Choroid plexus epithelial cell (primary cell): ENCODE data around the gene TRMT2A.

Source experiments
- DNase-seq: peaks from one replicate; pipeline ENCODE4 v3.0.0-alpha.2; 2010; ENCODE audit warnings: low read depth
- H3K4me3 ChIP-seq: 2 replicates; pipeline ENCODE4 v1.5.1; 2011; ENCODE audit warnings: low read depth, mild to moderate bottlenecking, control low read depth, low read length, moderate library complexity
- TF ChIP-seq, protein P1 (sequence below): conservative IDR thresholded peaks from 2 replicates; pipeline ENCODE4 v1.5.1; 2011; ENCODE audit warnings: low read depth, mild to moderate bottlenecking, control low read depth, inconsistent platforms, low read length, moderate library complexity

TRMT2A gene

DNA sequence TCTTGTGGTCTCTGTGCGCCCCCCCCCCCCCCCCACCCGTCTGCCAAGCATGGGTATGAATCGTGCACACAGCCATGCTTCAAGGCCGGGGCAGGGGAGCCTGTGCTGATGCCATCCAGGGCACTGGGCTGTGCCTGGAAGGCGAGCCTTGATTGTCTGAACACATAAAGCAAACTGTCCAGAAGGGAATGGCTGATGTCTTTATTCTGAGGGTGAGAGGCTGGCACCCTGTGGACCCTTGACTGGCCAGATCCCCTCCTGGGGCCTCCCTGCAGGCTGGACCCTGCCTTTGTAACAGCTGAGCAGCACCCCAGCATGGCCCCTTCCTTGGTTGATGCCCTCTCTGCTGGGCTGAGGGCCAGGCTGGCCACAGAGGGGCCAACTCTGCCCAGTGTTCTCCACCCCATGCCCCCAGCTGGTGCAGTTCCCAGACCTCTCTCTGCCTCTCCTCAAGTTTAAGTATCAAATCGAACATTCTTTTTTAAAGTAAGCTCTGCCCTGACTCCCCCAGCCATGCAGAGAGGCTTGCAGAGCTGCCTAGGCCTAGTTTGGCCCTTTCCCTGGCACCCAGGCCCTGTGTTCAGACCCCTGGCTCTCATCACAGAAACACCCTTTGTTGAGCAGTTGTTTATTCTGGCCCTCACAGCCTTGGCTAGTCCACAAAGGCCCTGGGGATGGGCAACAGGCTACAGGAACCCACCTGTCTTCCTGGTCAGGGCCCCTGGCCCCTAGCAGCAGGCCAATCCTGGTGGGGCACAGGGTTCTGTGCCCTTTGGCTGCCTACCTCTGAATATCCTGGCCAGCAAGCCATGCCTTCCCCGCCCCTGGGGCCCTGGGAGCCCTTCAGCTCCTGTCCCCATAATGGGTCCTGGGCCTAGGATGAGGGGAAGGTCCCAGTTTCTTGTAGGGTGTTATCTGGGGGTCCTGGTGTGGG is 5.1 kb downstream of the TRMT2A start:
- no peak overlapping the region for H3K4me3 ChIP-seq
- TF ChIP-seq, protein P1, sequence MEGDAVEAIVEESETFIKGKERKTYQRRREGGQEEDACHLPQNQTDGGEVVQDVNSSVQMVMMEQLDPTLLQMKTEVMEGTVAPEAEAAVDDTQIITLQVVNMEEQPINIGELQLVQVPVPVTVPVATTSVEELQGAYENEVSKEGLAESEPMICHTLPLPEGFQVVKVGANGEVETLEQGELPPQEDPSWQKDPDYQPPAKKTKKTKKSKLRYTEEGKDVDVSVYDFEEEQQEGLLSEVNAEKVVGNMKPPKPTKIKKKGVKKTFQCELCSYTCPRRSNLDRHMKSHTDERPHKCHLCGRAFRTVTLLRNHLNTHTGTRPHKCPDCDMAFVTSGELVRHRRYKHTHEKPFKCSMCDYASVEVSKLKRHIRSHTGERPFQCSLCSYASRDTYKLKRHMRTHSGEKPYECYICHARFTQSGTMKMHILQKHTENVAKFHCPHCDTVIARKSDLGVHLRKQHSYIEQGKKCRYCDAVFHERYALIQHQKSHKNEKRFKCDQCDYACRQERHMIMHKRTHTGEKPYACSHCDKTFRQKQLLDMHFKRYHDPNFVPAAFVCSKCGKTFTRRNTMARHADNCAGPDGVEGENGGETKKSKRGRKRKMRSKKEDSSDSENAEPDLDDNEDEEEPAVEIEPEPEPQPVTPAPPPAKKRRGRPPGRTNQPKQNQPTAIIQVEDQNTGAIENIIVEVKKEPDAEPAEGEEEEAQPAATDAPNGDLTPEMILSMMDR, result no peak

DNA sequence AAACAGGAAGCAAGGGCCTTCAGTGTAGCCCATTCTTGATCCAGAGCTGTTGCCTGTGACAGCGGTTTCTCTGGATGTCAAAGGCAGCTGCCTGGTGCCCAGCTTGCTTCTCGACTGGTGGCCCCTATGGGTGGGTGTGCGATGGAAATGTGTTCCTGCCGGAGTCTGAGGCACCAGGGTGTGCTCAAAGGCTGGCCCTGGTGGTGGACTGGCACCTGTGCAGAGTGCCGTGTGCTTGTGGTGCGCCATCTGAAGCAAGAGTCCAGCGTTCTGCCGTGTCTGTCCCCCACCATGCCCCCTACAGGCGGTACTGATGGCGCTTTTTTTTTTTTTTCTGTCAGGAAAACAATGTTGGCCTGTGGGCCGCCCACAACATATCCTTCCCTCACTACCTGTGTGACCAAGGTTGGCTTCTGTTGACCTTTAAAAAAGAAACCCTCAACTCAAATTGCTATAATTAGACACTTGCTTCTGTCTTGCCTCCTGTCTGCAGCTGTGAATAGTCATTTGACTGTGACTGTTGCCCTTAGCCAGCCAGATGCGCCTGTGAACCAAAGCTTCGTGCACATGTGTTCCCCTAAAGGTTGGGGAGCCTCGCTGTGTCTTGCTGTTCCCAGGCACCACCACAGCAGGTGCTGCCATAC is 5.9 kb downstream of the TRMT2A start:
- H3K4me3 ChIP-seq, result no peak overlapping the region
- peak; percentile 33 for DNase-seq
- TF ChIP-seq, protein P1, result peak; percentile 56

More for the DNA sequence above, 5.1 kb downstream of the TRMT2A start:
- DNase-seq, result no peak

DNA sequence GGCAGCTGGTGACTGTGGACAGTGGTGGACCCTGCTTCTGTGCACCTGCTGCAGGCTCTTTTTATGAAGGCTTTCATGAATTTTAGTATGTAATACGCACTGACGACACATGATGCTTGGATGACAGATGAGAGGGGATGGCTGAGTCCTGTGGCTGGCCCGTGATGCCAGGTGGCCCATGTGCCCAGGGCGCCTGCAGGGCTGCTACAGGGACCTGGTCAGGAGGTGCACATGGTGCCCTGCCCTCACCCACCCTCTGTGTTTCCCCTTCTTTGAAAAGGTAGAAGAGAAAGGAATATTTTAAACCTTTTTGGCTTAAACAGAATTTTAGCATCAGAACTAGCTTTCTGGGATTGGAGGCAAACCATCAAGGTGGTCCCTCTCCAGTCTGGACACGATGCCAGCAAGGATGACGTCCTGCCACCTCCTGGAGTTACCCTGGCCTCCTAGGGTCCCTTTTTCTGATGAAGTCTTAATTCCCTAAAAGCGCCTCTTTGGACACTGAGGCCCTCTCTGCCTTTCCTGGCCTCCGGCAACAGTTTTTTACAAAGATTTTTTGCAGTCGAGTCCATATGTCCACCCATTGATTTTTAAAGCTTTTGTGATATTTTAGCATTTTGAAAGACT is 6.6 kb downstream of the TRMT2A start:
- no peak for DNase-seq
- H3K4me3 ChIP-seq, result no peak overlapping the region
- TF ChIP-seq, protein P1, result no peak

DNA sequence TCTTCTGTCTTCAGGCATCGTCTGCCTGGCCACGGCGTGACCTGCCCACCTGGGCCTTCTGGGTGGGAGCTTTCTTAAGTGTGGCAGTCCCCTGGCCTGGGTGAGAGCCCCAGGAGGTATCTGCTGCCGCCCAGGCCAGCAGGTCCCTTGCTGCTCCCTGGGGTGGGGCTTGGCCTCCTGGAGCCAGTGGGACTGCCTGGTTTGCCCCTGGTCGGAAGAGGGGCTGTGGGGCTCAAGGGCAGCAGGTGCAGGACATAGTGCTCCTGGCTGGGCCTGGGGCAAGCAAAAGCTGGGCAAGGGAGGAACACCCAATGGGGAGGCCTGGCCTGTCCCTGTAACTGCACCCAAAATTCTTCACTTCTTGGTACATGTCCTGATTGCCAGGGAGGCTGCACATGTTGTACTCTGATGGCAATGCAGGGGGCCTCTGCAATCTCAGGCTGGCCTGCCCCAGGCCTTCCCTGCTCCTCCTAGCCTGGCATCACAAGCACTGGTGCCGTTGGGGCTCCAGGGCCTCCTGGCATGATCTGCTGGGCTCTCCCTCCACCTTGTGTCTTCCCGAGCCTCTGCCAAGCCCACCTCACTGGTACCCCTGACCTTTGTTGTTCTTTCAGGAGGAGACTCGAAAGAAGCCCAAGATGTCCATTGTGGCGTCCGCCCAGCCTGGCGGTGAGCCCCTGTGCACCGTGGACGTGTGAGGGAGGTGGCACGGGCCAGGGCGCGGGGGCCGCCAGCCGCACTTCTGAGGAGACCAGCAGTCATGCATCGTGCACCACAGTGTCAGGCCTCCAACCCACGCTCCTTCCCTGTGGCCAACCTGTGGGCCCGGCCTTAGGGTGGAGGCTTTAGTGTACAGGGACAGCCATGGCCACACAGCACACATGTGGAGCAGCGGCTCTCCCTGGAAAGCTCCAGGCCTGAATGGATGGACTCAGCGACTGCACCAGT is 7.3 kb downstream of the TRMT2A start:
- TF ChIP-seq, protein P1, result no peak
- DNase-seq, result no peak
- no peak overlapping the region for H3K4me3 ChIP-seq

DNA sequence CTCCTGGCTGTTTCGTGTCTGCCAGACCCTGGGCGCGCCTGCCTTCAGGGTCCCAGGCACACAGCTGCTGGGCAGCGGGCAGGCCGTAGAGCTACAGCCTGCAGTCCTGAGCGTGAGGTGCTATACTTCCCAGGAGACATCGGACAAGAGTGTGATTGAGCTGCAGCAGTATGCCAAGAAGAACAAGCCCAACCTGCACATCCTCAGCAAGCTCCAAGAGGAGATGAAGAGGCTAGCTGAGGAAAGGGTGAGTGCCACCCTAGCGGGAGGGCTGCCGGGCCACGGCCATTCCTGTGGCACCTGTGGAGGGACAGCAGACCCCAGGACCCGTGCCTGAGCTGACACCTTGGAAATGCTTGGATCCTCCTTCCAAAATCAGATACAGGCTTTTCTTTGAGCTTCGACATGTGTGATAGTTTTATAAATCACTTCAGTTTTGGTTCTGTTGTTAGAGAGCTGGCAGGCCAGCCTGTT is 8.2 kb downstream of the TRMT2A start:
- TF ChIP-seq, protein P1, result no peak
- no peak overlapping the region for H3K4me3 ChIP-seq
- DNase-seq, result no peak
